A673 (cell line): ENCODE measurements around the gene HMGXB4. TPM values are rescaled to one million over a fixed set of nuclear protein-coding genes. Genes with fewer than 3 reads are reported as not detected.

Experiments used
- BruUV-seq: library from RNA; stranded (reverse); fragments of 400-500 nt; replicated peaks from 2 replicates; lab custom pipeline; 2021; lab: Mats Ljungman, UMichigan
- CTCF ChIA-PET: fragments of 300-600 bp; sonication (Branson Sonifier 250); formaldehyde crosslinking; loops from one replicate; lab custom pipeline; 2022; ENCODE audit warnings: antibody characterized with exemption; lab: Charles Lee
- POLR2A ChIA-PET: fragments of 300-600 bp; sonication (Branson Sonifier 250); formaldehyde crosslinking; loops from one replicate; lab custom pipeline; 2022; ENCODE audit warnings: antibody characterized with exemption; ENCODE audit not compliant: low non-redundant PET; lab: Charles Lee
- DNase-seq: peaks from one replicate; pipeline ENCODE4 v3.0.0-alpha.2; 2015; ENCODE audit warnings: low spot score
- H3K27ac ChIP-seq: fragments of 200-600 bp; sonication (generic); 2 replicates; pipeline ENCODE4 v1.5.1; 2016; ENCODE audit warnings: mixed run types, low read depth, mild to moderate bottlenecking, mixed read lengths, antibody characterized with exemption, low read length; ENCODE audit not compliant: poor library complexity, severe bottlenecking
- H3K27me3 ChIP-seq: fragments of 200-600 bp; sonication (generic); replicated peaks from 2 replicates; pipeline ENCODE4 v1.6.1; 2017; ENCODE audit warnings: mixed run types, low read depth, mild to moderate bottlenecking, mixed read lengths, antibody characterized with exemption, low read length; ENCODE audit not compliant: insufficient read depth, poor library complexity
- H3K36me3 ChIP-seq: fragments of 200-600 bp; sonication (generic); 2 replicates; pipeline ENCODE4 v1.6.1; 2016; ENCODE audit warnings: mixed run types, mild to moderate bottlenecking, mixed read lengths, antibody characterized with exemption, low read length; ENCODE audit not compliant: insufficient read depth, poor library complexity, severe bottlenecking
- H3K4me1 ChIP-seq: fragments of 200-600 bp; sonication (generic); 2 replicates; pipeline ENCODE4 v1.6.1; 2017; ENCODE audit warnings: mixed run types, mild to moderate bottlenecking, mixed read lengths, antibody characterized with exemption, low read length; ENCODE audit not compliant: insufficient read depth, poor library complexity, severe bottlenecking
- H3K4me3 ChIP-seq: fragments of 200-600 bp; sonication (generic); 2 replicates; pipeline ENCODE4 v1.5.1; 2016; ENCODE audit warnings: low read depth, mixed run types, mild to moderate bottlenecking, mixed read lengths, low read length; ENCODE audit not compliant: poor library complexity, severe bottlenecking
- H3K9me3 ChIP-seq: fragments of 200-600 bp; sonication (generic); 2 replicates; pipeline ENCODE4 v1.6.1; 2016; ENCODE audit warnings: mixed run types, low read depth, mild to moderate bottlenecking, mixed read lengths, antibody characterized with exemption, low read length; ENCODE audit not compliant: poor library complexity, severe bottlenecking
- CTCF ChIP-seq: fragments of 300-800, 200-600 bp; sonication (generic); conservative IDR thresholded peaks from 2 replicates; pipeline ENCODE4 v1.5.1; 2017; ENCODE audit warnings: low read depth, mild to moderate bottlenecking, antibody characterized with exemption, low read length, moderate library complexity, mixed read lengths
- EZH2 ChIP-seq: fragments of 200-600 bp; sonication (generic); IDR thresholded peaks from 2 replicates; pipeline ENCODE4 v1.6.1; 2017; ENCODE audit warnings: borderline replicate concordance, low read depth, mild to moderate bottlenecking, mixed read lengths, antibody characterized with exemption, low read length; ENCODE audit not compliant: poor library complexity, severe bottlenecking
- intact Hi-C: fragments of 100-400 bp; cut with micrococcal nuclease; formaldehyde crosslinking; loops from one replicate; pipeline ENCODE4 v1.10.0; 2022; ENCODE audit not compliant: unreplicated experiment
- total RNA-seq: library from RNA; stranded (reverse); gene quantifications from 2 replicates; pipeline ENCODE4 v1.2.3, GENCODE V29; 2021

The HMGXB4 gene
- total RNA-seq, 1 experiment from 2014 or later, result 52.7 TPM

- no peak for DNase-seq
- no peak for TF ChIP-seq CTCF
- no peak for TF ChIP-seq EZH2
Measured at GRCh38 chr22:35315855-35316745, 58.8 kb downstream of the HMGXB4 start.

GRCh38 chr22:35316751-35317150 lies 59.5 kb downstream of the HMGXB4 start:
- Histone ChIP-seq H3K27me3 (no peaks in the 10 kb centered on the region), H3K9me3 (no peaks in the 10 kb centered on the region), H3K36me3 (no peaks in the 10 kb centered on the region), H3K27ac (no peak overlapping the region), H3K4me1 (no peaks in the 10 kb centered on the region), H3K4me3 (no peak overlapping the region)
- ChIA-PET CTCF (no interaction called here), POLR2A (no interaction called here)
- intact Hi-C loops, result no loop called here
- no TSS peak for BruUV-seq
- TF ChIP-seq CTCF, result no peak
- no peak for TF ChIP-seq EZH2
- DNase-seq, result no peak

More at GRCh38 chr22:35315855-35316745, 58.8 kb downstream of the HMGXB4 start:
- Histone ChIP-seq H3K4me3 (no peak overlapping the region), H3K27me3 (no peaks in the 10 kb centered on the region), H3K9me3 (no peaks in the 10 kb centered on the region), H3K4me1 (no peaks in the 10 kb centered on the region), H3K27ac (no peak overlapping the region), H3K36me3 (no peaks in the 10 kb centered on the region)
- intact Hi-C loops, result no loop called here
- no TSS peak for BruUV-seq
- CTCF ChIA-PET, result no interaction called here
- POLR2A ChIA-PET, result no interaction called here

- intact Hi-C loops, result no loop called here
- BruUV-seq, result no TSS peak
- no peaks in the 10 kb centered on the region for H3K4me1 ChIP-seq
Measured at GRCh38 chr22:35317680-35318290, 60.5 kb downstream of the HMGXB4 start.

More at GRCh38 chr22:35317680-35318290, 60.5 kb downstream of the HMGXB4 start:
- ChIA-PET POLR2A (no interaction called here), CTCF (interaction anchor here (0.6 kb wide), 1 partner anchor 161 kb away, joined by 4 read pairs; no protein-coding TSS in a partner anchor)
- Histone ChIP-seq H3K27ac (no peak overlapping the region), H3K4me3 (no peak overlapping the region), H3K27me3 (no peaks in the 10 kb centered on the region), H3K9me3 (no peaks in the 10 kb centered on the region), H3K36me3 (no peaks in the 10 kb centered on the region)
- TF ChIP-seq EZH2 (no peak), CTCF (no peak)
- no peak for DNase-seq
